Endothelial cell of umbilical vein (primary cell): ENCODE results near the gene CASP5.

Source experiments
- EZH2 ChIP-seq: IDR thresholded peaks from 2 replicates; pipeline ENCODE4 v1.6.1; 2012; ENCODE audit warnings: borderline replicate concordance, low read depth, mild to moderate bottlenecking, moderate library complexity, low read length, inconsistent platforms; ENCODE audit not compliant: severe bottlenecking
- FOS ChIP-seq: IDR thresholded peaks from 2 replicates; pipeline ENCODE4 v1.6.1; 2011; ENCODE audit warnings: mild to moderate bottlenecking, low read length, moderate library complexity, borderline replicate concordance; ENCODE audit not compliant: insufficient read depth
- GATA2 ChIP-seq: IDR thresholded peaks from 2 replicates; pipeline ENCODE4 v1.7.0; 2011; ENCODE audit warnings: low read depth, mild to moderate bottlenecking, moderate library complexity, mixed read lengths, low read length; ENCODE audit not compliant: insufficient read length, insufficient read depth
- JUN ChIP-seq: IDR thresholded peaks from 2 replicates; pipeline ENCODE4 v1.6.1; 2011; ENCODE audit warnings: borderline replicate concordance, low read depth; ENCODE audit not compliant: insufficient read length, insufficient read depth
- MYC ChIP-seq: IDR thresholded peaks from one replicate; pipeline ENCODE4 v1.6.1; 2011; ENCODE audit warnings: mild to moderate bottlenecking, low read depth, low read length
- POLR2A ChIP-seq: IDR thresholded peaks from 2 replicates; pipeline ENCODE4 v1.6.1; 2012; ENCODE audit warnings: low read depth, mild to moderate bottlenecking, control low read depth, low read length
- POLR2AphosphoS5 ChIP-seq: IDR thresholded peaks from 2 replicates; pipeline ENCODE4 v1.6.1; 2012; ENCODE audit warnings: low read depth, mild to moderate bottlenecking, control low read depth, low read length, moderate library complexity; ENCODE audit not compliant: insufficient read depth
- TF ChIP-seq, protein P1 (sequence below): IDR thresholded peaks from 2 replicates; pipeline ENCODE4 v1.6.1; 2011; ENCODE audit not compliant: insufficient read depth, insufficient read length
- TF ChIP-seq, protein P2 (sequence below), 2 donors: IDR thresholded peaks; 1 replicate in 1 of 2; 2 replicates in 1 of 2; pipeline ENCODE4 v1.5.1; 2011; ENCODE audit warnings: low read length in 2 of 2, mild to moderate bottlenecking in 2 of 2, moderate library complexity in 2 of 2, control low read depth in 1 of 2, inconsistent platforms in 1 of 2, low read depth in 1 of 2; ENCODE audit not compliant: insufficient read depth in 1 of 2; ENCODE audit errors: extremely low read depth in 1 of 2

DNA sequence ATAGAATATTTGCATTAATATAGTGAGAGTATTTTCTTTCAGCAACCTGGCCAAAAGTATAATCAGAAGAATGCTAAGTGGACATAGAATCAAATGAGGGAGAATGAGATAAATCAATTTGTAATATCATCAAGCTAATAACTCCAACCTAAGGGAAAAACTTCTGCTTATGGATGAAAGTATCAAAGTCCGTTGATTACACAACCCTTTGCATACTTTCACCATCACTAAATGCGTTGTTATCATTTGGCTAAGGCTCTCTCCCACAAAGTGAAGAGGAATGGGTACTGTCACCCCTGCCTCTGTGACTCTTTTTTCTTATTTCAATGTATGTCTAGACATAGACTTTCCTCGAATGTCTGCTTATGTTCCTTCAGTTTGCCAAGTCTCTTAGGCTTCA lies 38.2 kb downstream of the CASP5 start:
- TF ChIP-seq, protein P1, sequence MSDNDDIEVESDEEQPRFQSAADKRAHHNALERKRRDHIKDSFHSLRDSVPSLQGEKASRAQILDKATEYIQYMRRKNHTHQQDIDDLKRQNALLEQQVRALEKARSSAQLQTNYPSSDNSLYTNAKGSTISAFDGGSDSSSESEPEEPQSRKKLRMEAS = no peak
- TF ChIP-seq, protein P2, sequence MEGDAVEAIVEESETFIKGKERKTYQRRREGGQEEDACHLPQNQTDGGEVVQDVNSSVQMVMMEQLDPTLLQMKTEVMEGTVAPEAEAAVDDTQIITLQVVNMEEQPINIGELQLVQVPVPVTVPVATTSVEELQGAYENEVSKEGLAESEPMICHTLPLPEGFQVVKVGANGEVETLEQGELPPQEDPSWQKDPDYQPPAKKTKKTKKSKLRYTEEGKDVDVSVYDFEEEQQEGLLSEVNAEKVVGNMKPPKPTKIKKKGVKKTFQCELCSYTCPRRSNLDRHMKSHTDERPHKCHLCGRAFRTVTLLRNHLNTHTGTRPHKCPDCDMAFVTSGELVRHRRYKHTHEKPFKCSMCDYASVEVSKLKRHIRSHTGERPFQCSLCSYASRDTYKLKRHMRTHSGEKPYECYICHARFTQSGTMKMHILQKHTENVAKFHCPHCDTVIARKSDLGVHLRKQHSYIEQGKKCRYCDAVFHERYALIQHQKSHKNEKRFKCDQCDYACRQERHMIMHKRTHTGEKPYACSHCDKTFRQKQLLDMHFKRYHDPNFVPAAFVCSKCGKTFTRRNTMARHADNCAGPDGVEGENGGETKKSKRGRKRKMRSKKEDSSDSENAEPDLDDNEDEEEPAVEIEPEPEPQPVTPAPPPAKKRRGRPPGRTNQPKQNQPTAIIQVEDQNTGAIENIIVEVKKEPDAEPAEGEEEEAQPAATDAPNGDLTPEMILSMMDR (IDR thresholded peaks at IDR 0.05; ENCODE audit: extremely low read depth in 1 of 2, insufficient read depth in 1 of 2, low read depth in 1 of 2, low read length in 2 of 2) = no peak
- TF ChIP-seq EZH2 (no peak), GATA2 (no peak), POLR2A (no peak), MYC (no peak), POLR2AphosphoS5 (no peak), JUN (no peak), FOS (no peak)
